Tibial nerve (tissue), 4 donors: ENCODE results near the gene ARHGEF16. TPM values are rescaled to one million over a fixed set of nuclear protein-coding genes. Genes with fewer than 3 reads are reported as not detected.
A peak's percentile ranks its signal among the peaks of the same experiment; 100 is the strongest.

Experiments used
- DNase-seq, 2 donors: peaks; one replicate each; pipeline ENCODE4 v3.0.0-alpha.2; 2019; ENCODE audit warnings: low spot score in 2 of 2
- H3K27ac ChIP-seq, 4 donors: fragments of 200-600 bp; sonication (generic) in 3 of 4; one replicate each; pipeline ENCODE4 v1.5.1; 2017 to 2019; ENCODE audit warnings: mild to moderate bottlenecking in 1 of 4
- H3K27me3 ChIP-seq, 2 donors: fragments of 200-600 bp; sonication (generic) in 1 of 2; one replicate each; pipeline versions ENCODE4 v1.5.1 to v1.6.0; 2017 to 2019
- H3K36me3 ChIP-seq, 3 donors: fragments of 200-600 bp; sonication (generic); one replicate each; pipeline ENCODE4 v1.5.1; 2018 to 2019
- H3K4me1 ChIP-seq, 4 donors: fragments of 200-600 bp; sonication (generic) in 3 of 4; one replicate each; pipeline ENCODE4 v1.5.1; 2017 to 2019
- H3K4me3 ChIP-seq, 4 donors: fragments of 200-600 bp; sonication (generic) in 3 of 4; one replicate each; pipeline ENCODE4 v1.5.1; 2017 to 2019; ENCODE audit warnings: mild to moderate bottlenecking in 1 of 4, moderate library complexity in 1 of 4
- H3K9me3 ChIP-seq, 4 donors: fragments of 200-600 bp; sonication (generic) in 3 of 4; one replicate each; pipeline ENCODE4 v1.5.1; 2017 to 2019
- EP300 ChIP-seq, 2 donors: sonication (generic); formaldehyde crosslinking; IDR thresholded peaks; one replicate each; pipeline ENCODE4 v1.6.1; 2017; ENCODE audit warnings: antibody characterized with exemption in 2 of 2, mild to moderate bottlenecking in 1 of 2
- POLR2A ChIP-seq, 2 donors: fragments of 450-650 bp; IDR thresholded peaks; one replicate each; pipeline ENCODE4 v1.6.1; 2017; ENCODE audit warnings: antibody characterized with exemption in 2 of 2, mild to moderate bottlenecking in 2 of 2, moderate library complexity in 2 of 2
- WGBS, 2 donors: methylation state at CpG; one replicate each; pipeline ENCODE4 v1.1.5; 2018; 5-methylcytosine and 5-hydroxymethylcytosine counted together
- total RNA-seq, 4 donors: library from RNA; depleted of rRNA; stranded (reverse); fragments of >200 nt; gene quantifications; one replicate each; pipeline ENCODE4 v1.1.0, GENCODE V29; 2016
- TF ChIP-seq, protein P1 (sequence below), 5 experiments: fragments of 200-600 bp in 3 of 5; fragments of 450-650 bp in 2 of 5; sonication (generic) in 3 of 5; IDR thresholded peaks; one replicate each; pipeline ENCODE4 v1.5.1; 2016 to 2019; ENCODE audit warnings: antibody characterized with exemption in 5 of 5, mild to moderate bottlenecking in 3 of 5, moderate library complexity in 2 of 5

The ARHGEF16 gene
- total RNA-seq, 4 donors from 2014 or later = 10.0 to 19.2 (median 17.1) TPM

DNA sequence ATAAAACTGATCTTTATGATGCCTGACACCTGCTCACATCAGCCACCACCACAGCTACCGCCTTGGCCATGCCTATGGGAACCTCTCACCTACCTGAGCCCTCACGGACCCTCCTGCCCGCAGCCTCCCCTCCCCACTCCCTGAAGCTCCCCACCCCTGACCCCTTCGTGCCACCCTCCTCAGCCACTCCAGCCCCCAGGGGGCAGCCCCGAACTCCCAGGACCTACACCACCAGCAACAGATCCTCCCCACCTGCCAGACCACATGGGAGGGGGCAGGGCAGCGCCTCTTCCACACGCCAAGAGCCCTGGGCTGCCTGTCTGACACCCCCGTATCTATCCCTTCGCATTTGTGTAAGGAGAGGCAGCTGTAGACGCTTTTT, 14.2 kb upstream of the ARHGEF16 start:
- DNase-seq = no peak
- peak overlapping the region; percentile 29 to 88 (median 70) for H3K27ac ChIP-seq
- WGBS, 2 donors = 52 to 58% methylated on average over 10 of the region's 10 CpGs
- H3K9me3 ChIP-seq = peaks cover 0 to 4% (median 0%) of the 10 kb centered on the region in 4 donors
- peaks cover 0 to 6% (median 0%) of the 10 kb centered on the region in 3 donors for H3K36me3 ChIP-seq
- peaks cover 0 to 60% (median 22%) of the 10 kb centered on the region in 4 donors for H3K4me1 ChIP-seq
- TF ChIP-seq POLR2A (IDR thresholded peaks at IDR 0.05) (no peak), EP300 (IDR thresholded peaks at IDR 0.05) (no peak)
- TF ChIP-seq, protein P1, sequence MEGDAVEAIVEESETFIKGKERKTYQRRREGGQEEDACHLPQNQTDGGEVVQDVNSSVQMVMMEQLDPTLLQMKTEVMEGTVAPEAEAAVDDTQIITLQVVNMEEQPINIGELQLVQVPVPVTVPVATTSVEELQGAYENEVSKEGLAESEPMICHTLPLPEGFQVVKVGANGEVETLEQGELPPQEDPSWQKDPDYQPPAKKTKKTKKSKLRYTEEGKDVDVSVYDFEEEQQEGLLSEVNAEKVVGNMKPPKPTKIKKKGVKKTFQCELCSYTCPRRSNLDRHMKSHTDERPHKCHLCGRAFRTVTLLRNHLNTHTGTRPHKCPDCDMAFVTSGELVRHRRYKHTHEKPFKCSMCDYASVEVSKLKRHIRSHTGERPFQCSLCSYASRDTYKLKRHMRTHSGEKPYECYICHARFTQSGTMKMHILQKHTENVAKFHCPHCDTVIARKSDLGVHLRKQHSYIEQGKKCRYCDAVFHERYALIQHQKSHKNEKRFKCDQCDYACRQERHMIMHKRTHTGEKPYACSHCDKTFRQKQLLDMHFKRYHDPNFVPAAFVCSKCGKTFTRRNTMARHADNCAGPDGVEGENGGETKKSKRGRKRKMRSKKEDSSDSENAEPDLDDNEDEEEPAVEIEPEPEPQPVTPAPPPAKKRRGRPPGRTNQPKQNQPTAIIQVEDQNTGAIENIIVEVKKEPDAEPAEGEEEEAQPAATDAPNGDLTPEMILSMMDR (IDR thresholded peaks at IDR 0.05) = no peak
- no peak overlapping the region for H3K4me3 ChIP-seq
- H3K27me3 ChIP-seq = peaks cover 0 to 8% of the 10 kb centered on the region in 2 donors

DNA sequence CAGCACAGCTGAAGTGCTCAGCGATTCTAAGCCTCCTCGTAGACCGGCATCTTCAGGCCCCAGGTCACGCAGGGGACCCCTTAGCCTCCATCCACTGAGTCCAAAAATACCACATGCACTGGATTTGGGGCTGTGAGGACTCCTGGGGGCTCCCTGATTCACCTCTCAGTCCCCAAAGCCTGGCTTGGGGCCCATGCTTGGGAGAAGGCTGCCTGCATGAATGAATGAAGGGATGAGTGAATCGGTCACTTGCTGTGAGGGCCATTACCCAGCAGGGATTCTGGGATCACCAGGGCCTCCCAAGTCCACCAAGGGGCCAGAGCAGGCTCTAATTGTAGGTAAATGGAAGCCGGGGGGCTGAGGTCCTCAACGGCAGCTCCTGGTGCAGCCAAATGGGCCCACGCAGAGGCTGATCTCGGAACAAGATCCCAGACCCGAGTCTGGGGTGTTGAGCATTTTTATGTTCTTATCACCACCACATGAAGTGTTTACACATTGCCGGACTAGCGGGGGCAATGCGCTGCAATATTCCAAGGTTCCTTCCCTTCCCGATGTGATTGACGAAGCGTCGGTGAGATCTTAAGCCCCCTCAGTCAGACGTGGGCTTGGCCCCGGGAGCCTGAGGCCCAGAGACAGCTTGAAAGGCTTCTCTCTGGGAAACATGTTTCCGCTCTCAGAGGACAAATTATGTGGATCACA, 13.6 kb upstream of the ARHGEF16 start:
- H3K9me3 ChIP-seq = peaks cover 0 to 8% (median 0%) of the 10 kb centered on the region in 4 donors
- H3K36me3 ChIP-seq = peaks cover 0 to 3% (median 0%) of the 10 kb centered on the region in 3 donors
- H3K4me1 ChIP-seq = peaks cover 0 to 63% (median 22%) of the 10 kb centered on the region in 4 donors
- TF ChIP-seq, protein P1 (IDR thresholded peaks at IDR 0.05) = no peak
- no peak for TF ChIP-seq EP300 (IDR thresholded peaks at IDR 0.05)
- TF ChIP-seq POLR2A (IDR thresholded peaks at IDR 0.05) = no peak
- no peak overlapping the region for H3K4me3 ChIP-seq
- no peak for DNase-seq
- H3K27ac ChIP-seq = peak overlapping the region; percentile 29 to 88 (median 70)
- 41 to 55% methylated on average over 19 to 20 of the region's 20 CpGs for WGBS, 2 donors
- peaks cover 0 to 8% of the 10 kb centered on the region in 2 donors for H3K27me3 ChIP-seq

DNA sequence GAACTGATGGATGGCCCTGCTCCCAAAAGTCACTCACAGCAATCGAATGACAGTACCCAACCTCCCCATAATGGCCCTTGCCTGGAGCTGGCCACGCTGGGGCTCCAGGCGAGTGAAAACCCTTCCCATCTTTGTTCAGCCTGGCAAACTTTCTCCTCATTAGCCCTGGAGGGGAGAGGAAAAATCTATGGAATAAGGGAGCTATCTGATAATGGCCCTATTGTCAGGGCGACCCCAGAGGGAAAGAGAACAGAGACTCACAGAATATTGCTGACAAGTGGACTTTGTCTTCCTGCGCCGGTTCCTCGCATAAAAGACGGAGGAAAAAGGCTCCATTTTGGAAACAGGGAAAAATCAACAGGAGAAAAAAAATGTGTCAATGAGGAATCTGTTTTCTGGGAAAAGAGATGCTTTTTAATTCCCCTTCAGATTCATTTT, 13.0 kb upstream of the ARHGEF16 start:
- H3K4me1 ChIP-seq = peaks cover 0 to 63% (median 22%) of the 10 kb centered on the region in 4 donors
- no peak for DNase-seq
- no peaks in the 10 kb centered on the region for H3K36me3 ChIP-seq
- no peak overlapping the region for H3K4me3 ChIP-seq
- peaks cover 0 to 13% (median 0%) of the 10 kb centered on the region in 4 donors for H3K9me3 ChIP-seq
- 24 to 41% methylated on average over 8 of the region's 8 CpGs for WGBS, 2 donors
- TF ChIP-seq POLR2A (IDR thresholded peaks at IDR 0.05) = no peak
- TF ChIP-seq, protein P1 (IDR thresholded peaks at IDR 0.05) = no peak
- no peak for TF ChIP-seq EP300 (IDR thresholded peaks at IDR 0.05)
- peak overlapping the region; percentile 29 to 88 (median 70) for H3K27ac ChIP-seq
- peaks cover 0 to 8% of the 10 kb centered on the region in 2 donors for H3K27me3 ChIP-seq

DNA sequence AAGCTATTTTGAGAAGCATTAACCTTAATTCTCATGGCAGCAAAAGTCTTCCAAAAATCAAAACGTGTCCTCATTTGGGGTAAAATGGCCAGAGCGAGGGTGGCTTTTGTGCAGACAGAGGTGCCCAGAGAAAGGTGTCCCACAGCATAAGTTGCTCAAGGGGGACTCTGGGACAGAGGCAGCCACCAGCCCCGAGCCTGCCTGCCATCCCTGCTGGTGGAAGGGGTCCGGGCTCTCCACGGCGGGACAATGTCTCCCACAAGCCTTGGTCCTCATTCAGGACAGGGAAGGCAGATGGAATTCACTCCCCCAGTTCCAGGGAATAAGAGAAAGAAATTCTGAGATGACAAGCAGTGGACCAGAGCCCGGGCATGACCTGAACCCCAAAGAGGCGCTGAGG, 12.6 kb upstream of the ARHGEF16 start:
- 54 to 56% methylated on average over 8 of the region's 8 CpGs for WGBS, 2 donors
- H3K4me3 ChIP-seq = no peak overlapping the region
- peaks cover 0 to 63% (median 22%) of the 10 kb centered on the region in 4 donors for H3K4me1 ChIP-seq
- peaks cover 0 to 13% (median 0%) of the 10 kb centered on the region in 4 donors for H3K9me3 ChIP-seq
- peak overlapping the region in 3 of 4 donors; percentile 36 to 88 (median 81) for H3K27ac ChIP-seq
- no peak for DNase-seq
- peaks cover 0 to 8% of the 10 kb centered on the region in 2 donors for H3K27me3 ChIP-seq
- TF ChIP-seq EP300 (IDR thresholded peaks at IDR 0.05) (no peak), POLR2A (IDR thresholded peaks at IDR 0.05) (no peak)
- TF ChIP-seq, protein P1 (IDR thresholded peaks at IDR 0.05) = no peak
- H3K36me3 ChIP-seq = no peaks in the 10 kb centered on the region

DNA sequence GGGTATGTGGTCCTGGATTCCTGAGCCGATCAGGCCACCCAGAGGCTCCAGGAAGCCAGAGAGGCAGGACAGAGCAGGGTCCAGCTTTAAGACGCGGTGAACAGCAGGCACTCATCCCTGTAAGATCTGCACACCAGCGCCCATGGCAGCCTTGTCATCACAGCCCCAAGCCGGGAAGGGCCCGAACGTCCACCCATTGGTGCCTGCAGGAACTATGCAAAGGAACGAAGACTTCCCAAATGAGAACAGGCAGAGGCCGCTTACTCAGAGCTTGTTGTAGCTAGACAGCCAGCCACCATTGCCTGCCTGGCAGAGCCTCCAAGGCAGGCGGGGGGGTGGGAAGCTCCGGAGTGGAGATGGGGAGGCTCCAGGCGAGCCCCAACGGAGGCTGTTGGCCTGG, 12.1 kb upstream of the ARHGEF16 start:
- WGBS, 2 donors = 48 to 61% methylated on average over 10 to 11 of the region's 13 CpGs
- Histone ChIP-seq H3K27ac (peak overlapping the region in 3 of 4 donors; percentile 36 to 88 (median 81)), H3K9me3 (peaks cover 0 to 11% (median 0%) of the 10 kb centered on the region in 4 donors), H3K4me1 (peaks cover 0 to 63% (median 22%) of the 10 kb centered on the region in 4 donors), H3K36me3 (no peaks in the 10 kb centered on the region), H3K27me3 (peaks cover 0 to 8% of the 10 kb centered on the region in 2 donors), H3K4me3 (no peak overlapping the region)
- no peak for TF ChIP-seq POLR2A (IDR thresholded peaks at IDR 0.05)
- TF ChIP-seq, protein P1 (IDR thresholded peaks at IDR 0.05) = no peak
- no peak for DNase-seq
